HG03103 (cell line): ENCODE results near the gene ERV3-1.
"Not testable (repeated sequence)": the region's sequence is repeated elsewhere in the genome, so short reads cannot be mapped to it uniquely, and the experiment has no call there.

Experiments
- ATAC-seq: cut with Tn5 transposase; IDR thresholded peaks from one replicate; pipeline ENCODE4 v1.9.1; 2021; ENCODE audit warnings: low read depth; ENCODE audit not compliant: unreplicated experiment

The ERV3-1 gene

GRCh38 chr7:65002972-65003585 is 3.4 kb downstream of the ERV3-1 start:
- ATAC-seq, result no peak

- no peak for ATAC-seq
These were observed 5.1 kb downstream of the ERV3-1 start for GRCh38 chr7:65001291-65001814.

- peak; percentile 67 for ATAC-seq
These were observed 7.1 kb downstream of the ERV3-1 start for GRCh38 chr7:64999165-65000004.

DNA sequence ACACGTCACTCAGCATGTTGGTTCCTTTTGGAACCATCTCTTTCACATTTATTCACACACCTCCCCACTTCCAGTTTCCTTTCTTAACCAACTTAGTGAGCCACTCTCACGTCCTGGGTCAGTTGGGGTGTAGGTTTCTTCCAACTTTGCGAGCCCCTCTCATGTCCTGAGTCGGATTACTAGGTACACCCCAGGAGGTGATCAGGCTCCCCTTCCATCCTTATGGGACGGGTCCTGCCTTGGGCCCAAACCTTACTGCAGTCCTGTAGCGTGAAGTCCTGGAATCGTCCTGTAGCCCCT is 7.7 kb downstream of the ERV3-1 start:
- ATAC-seq, result no peak

DNA sequence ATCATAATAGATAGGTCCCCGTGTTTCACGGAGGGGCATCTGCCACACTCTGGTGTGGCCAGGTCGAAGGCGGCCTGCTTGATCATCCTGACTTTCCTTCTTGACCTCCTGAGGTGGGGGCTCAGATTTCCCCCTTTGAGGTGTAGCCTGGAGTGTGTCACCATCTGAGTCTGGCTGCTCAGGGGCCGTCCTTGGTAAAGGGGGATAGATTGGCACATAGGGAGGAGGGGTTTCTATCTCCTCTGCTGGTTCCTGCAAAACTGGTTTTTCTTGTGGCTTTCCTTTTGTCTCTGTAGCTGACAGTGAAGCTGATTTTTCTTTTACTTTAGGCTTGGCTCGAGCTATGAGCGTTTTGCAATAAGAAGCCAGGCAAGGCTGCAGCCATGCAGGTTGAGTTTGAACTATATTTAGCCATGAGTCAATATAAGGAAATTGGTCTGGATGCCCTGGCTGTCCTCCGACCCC is 8.5 kb downstream of the ERV3-1 start:
- ATAC-seq, result no peak

DNA sequence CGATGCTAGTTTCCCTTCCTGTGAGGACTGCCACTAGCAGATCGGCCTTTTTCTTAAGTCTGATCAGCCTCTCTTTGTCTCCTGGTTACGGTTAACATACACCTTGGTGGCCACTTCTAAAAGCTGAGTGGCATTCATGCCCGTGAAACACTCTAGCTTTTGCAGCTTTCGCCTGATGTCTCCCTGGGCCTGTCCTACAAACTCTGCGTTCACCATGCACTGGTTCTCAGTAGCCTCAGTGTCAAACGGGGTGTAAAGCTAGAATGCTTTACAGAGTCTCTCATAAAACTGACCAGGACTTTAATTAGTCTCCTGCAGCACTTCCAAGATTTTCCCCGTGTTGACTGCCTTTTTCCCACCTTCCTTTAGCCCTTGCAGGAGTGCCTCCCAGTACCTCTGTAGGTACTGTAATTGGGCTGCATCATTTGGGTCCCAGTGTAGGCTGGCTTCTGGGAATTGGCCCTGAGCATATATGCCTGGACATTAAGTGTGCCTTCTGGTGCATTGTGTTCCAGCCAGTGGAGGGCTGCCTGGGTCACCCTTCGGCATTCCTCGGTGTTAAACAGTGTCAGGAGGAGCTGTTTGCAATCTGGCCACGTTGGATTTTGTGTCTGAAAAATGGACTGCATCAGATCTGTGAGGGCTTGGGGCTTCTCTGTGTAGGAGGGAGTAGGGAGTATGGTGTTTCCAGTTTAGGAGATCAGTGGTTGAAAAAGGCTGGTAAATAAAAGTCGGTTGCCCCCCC is 9.2 kb downstream of the ERV3-1 start:
- ATAC-seq, result no peak

DNA sequence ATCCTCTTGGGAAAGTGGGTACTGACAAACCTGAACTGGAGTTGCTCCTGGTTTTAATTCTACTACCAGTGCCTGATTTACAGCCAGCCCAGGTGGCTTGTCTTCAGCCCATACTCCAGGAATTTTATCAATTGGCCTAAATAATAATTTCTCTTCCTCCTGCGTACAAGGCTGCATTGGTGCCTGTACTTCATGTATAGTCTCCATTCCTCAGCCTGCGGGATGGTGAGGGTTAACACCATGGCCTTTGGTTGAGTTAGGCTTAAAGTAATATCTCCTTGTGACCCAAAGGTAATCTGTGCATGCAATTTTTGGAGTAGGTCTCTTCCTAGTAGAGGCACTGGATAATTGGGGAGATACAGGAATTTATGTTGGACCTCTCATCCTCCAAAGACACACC is 10.2 kb downstream of the ERV3-1 start:
- ATAC-seq, result no peak

GRCh38 chr7:64993901-64994300 is 12.6 kb downstream of the ERV3-1 start:
- no peak for ATAC-seq

DNA sequence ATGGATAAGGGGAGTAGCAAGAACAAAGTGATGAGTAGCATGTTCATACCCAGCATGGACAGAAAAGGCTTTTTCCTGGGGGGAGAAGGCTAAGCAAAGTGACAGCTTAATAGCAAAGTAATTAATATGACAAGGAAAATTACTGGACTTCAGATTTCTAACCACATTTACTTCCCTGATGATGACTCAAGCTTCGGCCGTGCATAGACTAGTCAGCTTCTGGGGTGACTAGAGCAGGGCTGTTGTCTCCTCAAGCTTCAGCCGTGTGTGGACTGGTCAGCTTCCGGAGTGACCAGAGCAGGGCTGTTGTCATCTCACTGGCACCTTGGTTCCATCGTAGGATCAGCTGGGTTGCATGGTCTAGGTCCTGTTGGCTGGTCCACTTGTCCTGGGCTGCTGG is 13.5 kb downstream of the ERV3-1 start:
- no peak for ATAC-seq

DNA sequence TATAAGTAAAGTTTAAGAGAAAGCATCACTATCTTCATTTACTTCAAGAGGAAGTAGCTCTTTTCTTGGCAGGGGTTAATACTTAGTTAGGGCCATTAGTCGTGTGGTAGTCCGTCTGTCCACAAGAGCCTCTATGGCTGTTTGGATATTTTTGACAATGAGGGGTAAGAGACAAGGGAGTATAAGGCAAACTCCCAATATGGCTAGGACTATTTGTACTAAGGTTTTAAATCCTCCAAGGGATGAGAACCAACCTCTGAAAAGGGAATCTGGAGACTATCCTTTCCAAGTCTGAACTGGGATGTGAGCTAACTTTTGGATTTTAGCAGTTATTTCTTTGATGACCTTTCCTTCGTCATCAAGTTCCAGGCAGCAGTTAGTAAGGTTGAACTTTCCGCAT is 15.6 kb downstream of the ERV3-1 start, which contains the start of gene ZNF117:
ZNF117 (minus strand) TSS at position 101 of the 400 bp plus-strand sequence.
- no peak for ATAC-seq

GRCh38 chr7:64990216-64990615 is 16.3 kb downstream of the ERV3-1 start:
- no peak for ATAC-seq

DNA sequence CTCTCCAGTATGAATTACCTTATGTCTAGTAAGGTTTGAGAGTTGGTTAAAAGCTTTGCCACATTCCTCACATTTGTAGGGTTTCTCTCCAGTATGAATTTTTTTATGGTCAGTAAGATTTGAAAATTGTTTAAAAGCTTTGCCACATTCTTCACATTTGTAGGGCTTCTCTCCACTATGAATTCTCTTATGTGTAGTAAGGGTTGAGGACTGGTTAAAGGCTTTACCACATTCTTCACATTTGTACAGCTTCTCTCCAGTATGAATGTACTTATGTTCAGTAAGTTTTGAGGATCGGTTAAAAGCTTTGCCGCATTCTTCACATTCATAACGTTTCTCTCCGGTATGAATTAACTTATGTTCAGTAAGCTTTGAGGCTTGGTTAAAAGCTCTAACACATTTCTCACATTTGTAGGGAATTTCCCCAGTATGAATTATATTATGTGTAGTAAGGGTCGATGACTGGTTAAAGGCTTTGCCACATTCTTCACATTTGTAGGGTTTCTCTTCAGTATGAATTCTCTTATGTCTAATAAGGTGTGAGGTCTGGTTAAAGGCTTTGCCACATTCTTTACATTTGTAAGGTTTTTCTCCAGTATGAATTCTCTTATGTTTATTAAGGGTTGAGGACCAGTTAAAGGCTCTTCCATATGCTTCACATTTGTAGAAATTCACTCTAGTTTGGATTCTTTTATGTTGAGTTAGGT is 27.8 kb downstream of the ERV3-1 start:
- ATAC-seq, result no peak

GRCh38 chr7:64965594-64965993 is 40.9 kb downstream of the ERV3-1 start:
- no peak for ATAC-seq

DNA sequence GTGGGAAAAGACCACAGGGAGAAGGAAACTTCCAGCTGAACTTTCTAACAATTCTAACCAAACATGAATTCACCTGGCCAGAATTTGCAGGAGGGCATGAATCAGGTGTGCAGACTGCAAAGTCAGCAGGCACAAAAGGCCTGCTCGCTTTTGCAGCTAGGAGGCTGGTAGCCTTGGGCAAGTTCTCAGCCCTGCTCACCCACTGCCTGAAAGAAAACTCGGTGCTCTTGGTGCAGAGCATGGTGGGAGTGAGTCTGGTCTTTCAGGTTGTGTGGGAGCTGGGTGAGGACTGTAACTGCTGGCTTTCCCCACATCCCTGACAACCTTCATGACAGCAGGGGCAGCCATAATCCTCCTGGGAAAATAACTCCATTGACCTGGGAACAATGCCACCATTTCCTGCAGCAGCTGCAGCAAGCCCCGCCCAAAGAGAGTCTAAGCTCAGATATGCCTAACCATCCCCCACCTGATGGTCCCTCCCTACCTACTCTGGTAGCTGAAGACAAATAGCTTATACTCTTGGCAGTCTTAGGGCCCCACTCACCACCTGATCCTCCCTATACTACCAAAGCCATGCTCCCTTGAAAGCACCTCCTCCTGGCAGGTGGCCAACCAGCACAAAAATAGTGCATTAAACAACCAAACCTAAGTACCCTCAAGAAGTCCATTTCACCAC is 47.3 kb downstream of the ERV3-1 start:
- ATAC-seq, result no peak

- ATAC-seq, result peak; percentile 68
These were observed 55.1 kb downstream of the ERV3-1 start for GRCh38 chr7:64951250-64951848.

DNA sequence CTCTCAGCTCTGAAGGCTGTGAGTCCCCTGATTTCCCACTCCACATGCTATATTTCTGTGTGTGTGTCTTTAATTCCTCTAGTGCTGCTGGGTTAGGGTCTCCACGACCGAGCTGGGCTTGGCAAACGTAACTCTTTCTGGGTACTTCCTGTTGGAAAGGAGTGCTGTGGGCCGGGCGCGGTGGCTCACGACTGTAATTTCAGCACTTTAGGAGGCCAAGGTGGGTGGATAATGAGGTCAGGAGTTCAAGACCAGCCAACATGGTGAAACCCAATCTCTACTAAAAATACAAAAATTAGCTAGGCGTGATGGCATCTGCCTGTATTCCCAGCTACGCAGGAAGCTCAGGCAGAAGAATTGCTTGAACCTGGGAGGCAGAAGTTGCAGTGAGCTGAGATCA is 55.8 kb downstream of the ERV3-1 start:
- not testable (repeated sequence) for ATAC-seq

- ATAC-seq, result not testable (repeated sequence)
These were observed 57.7 kb downstream of the ERV3-1 start for GRCh38 chr7:64948774-64949173.

GRCh38 chr7:64947252-64948000 is 59.1 kb downstream of the ERV3-1 start:
- no peak for ATAC-seq

GRCh38 chr7:64946772-64947171 is 59.7 kb downstream of the ERV3-1 start:
- no peak for ATAC-seq
